Keratinocyte (primary cell): ENCODE measurements around the gene MORF4L2. TPM values are rescaled to one million over a fixed set of nuclear protein-coding genes. Genes with fewer than 3 reads are reported as not detected.

ENCODE experiments used
- DNase-seq: peaks from one replicate; pipeline ENCODE4 v3.0.0-alpha.2; 2011; ENCODE audit warnings: low read depth, missing footprints, low spot score
- FAIRE-seq: peaks from 2 replicates; lab custom pipeline; 2011; peaks lifted over from hg19 to GRCh38; lab: Jason Lieb, UNC
- H2AFZ ChIP-seq: 2 replicates; pipeline ENCODE4 v1.6.0; 2012; ENCODE audit warnings: low read length, control low read depth, inconsistent platforms; ENCODE audit not compliant: control insufficient read depth
- H3K27ac ChIP-seq: 2 replicates; pipeline ENCODE4 v1.5.1; 2011; ENCODE audit warnings: low read length; ENCODE audit not compliant: control insufficient read depth, insufficient read depth
- H3K27me3 ChIP-seq: 3 replicates; pipeline ENCODE4 v1.6.0; 2011; ENCODE audit warnings: low read length; ENCODE audit not compliant: control insufficient read depth, insufficient read depth; ENCODE audit errors: extremely low read depth
- H3K36me3 ChIP-seq, 2 experiments: 2 replicates in 1 of 2; 3 replicates in 1 of 2; pipeline ENCODE4 v1.5.1; 2011; ENCODE audit warnings: low read length in 2 of 2, mild to moderate bottlenecking in 1 of 2; ENCODE audit not compliant: control insufficient read depth in 2 of 2, insufficient read depth in 2 of 2; ENCODE audit errors: extremely low read depth in 1 of 2
- H3K4me1 ChIP-seq: 3 replicates; pipeline ENCODE4 v1.5.1; 2011; ENCODE audit warnings: low read length; ENCODE audit not compliant: control insufficient read depth, insufficient read depth; ENCODE audit errors: extremely low read depth
- H3K4me2 ChIP-seq: 3 replicates; pipeline ENCODE4 v1.6.0; 2011; ENCODE audit warnings: low read depth, low read length; ENCODE audit not compliant: control insufficient read depth, insufficient read depth; ENCODE audit errors: extremely low read depth
- H3K4me3 ChIP-seq, 3 experiments: fragments of 200-600 bp in 1 of 3; sonication (generic) in 1 of 3; 2 replicates in 2 of 3; 3 replicates in 1 of 3; pipeline ENCODE4 v1.5.1; 2011 to 2016; ENCODE audit warnings: low read length in 3 of 3, mild to moderate bottlenecking in 3 of 3, control low read depth in 2 of 3, inconsistent platforms in 1 of 3, low read depth in 1 of 3, mixed read lengths in 1 of 3, mixed run types in 1 of 3, moderate library complexity in 1 of 3; ENCODE audit not compliant: control insufficient read depth in 2 of 3, insufficient read depth in 2 of 3; ENCODE audit errors: extremely low read depth in 1 of 3
- H3K79me2 ChIP-seq: 2 replicates; pipeline ENCODE4 v1.6.0; 2012; ENCODE audit warnings: low read length; ENCODE audit not compliant: control insufficient read depth, insufficient read depth
- H3K9ac ChIP-seq: 3 replicates; pipeline ENCODE4 v1.6.0; 2011; ENCODE audit warnings: low read length; ENCODE audit not compliant: control insufficient read depth, insufficient read depth; ENCODE audit errors: extremely low read depth
- H3K9me1 ChIP-seq: 3 replicates; pipeline ENCODE4 v1.6.0; 2011; ENCODE audit warnings: low read length; ENCODE audit not compliant: control insufficient read depth, insufficient read depth; ENCODE audit errors: extremely low read depth
- H3K9me3 ChIP-seq: 2 replicates; pipeline ENCODE4 v1.5.1; 2012; ENCODE audit warnings: low read depth, low read length; ENCODE audit not compliant: control insufficient read depth
- H4K20me1 ChIP-seq: 3 replicates; pipeline ENCODE4 v1.6.0; 2011; ENCODE audit warnings: low read length; ENCODE audit not compliant: control insufficient read depth, insufficient read depth; ENCODE audit errors: extremely low read depth
- CTCF ChIP-seq, 3 experiments: IDR thresholded peaks in 1 of 3; conservative IDR thresholded peaks in 1 of 3; optimal IDR thresholded peaks in 1 of 3; 2 replicates in 2 of 3; 3 replicates in 1 of 3; pipeline versions ENCODE3 to v1.5.1; 2011; ENCODE audit warnings: low read length in 3 of 3, mild to moderate bottlenecking in 3 of 3, moderate library complexity in 2 of 3, control low read depth in 1 of 3, inconsistent platforms in 1 of 3; ENCODE audit not compliant: insufficient read depth in 2 of 3; ENCODE audit errors: extremely low read depth in 1 of 3
- EZH2 ChIP-seq: IDR thresholded peaks from one replicate; pipeline ENCODE4 v1.6.1; 2012; ENCODE audit warnings: inconsistent platforms, mild to moderate bottlenecking, low read length, moderate library complexity
- dilution Hi-C: fragments of 300-500 bp; cut with MboI; formaldehyde crosslinking; loops from one replicate; pipeline ENCODE4 v1.7.0; 2020; ENCODE audit warnings: low sequenced_read_pairs; ENCODE audit not compliant: extremely low pct_ligation_motif_present
- polyA plus RNA-seq, 5 experiments: library from polyadenylated mRNA; depleted of rRNA in 3 of 5; stranded (reverse) in 3 of 5; stranded (forward) in 1 of 5; unstranded in 1 of 5; fragments of >200 nt; gene quantifications; 1 replicate in 1 of 5; 2 replicates in 3 of 5; 3 replicates in 1 of 5; pipeline versions ENCODE4 v1.2.1 to v1.2.3, GENCODE V29; 2011 to 2012; ENCODE audit warnings: missing spikeins in 2 of 5, low read depth in 1 of 5, low replicate concordance in 1 of 5

The MORF4L2 gene
- polyA plus RNA-seq, 1 donor (not counting 4 experiments of a cell fraction or from before 2014, with no cell fraction given) = 648 TPM

DNA sequence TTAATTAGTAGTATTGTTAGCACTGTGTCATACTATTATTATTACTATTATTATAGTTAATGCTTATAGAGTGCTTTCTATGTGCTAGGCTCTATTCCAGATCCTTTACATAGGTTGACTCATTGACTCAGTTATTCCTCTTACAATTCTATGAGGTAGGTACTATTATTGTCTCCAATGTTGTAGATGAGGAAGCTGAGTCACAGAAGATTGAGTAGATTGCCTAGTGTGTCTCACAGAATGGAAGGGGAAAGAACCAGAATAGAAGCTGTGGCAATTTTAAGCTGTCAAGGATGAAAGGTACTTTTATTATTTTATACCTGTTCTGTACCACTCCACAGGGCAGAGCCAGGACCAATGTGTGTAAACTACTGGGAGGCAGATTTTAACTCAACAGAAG, 59.6 kb downstream of the MORF4L2 start:
- H4K20me1 ChIP-seq = no peaks in the 10 kb centered on the region
- dilution Hi-C loops = no loop called here
- peaks cover 18% of the 10 kb centered on the region for H3K4me1 ChIP-seq
- no peaks in the 10 kb centered on the region for H3K9me1 ChIP-seq
- no peaks in the 10 kb centered on the region for H3K27me3 ChIP-seq
- DNase-seq = peak; percentile 28
- peak; percentile 52 for FAIRE-seq
- H3K27ac ChIP-seq = no peak overlapping the region
- H3K4me2 ChIP-seq = no peak overlapping the region
- no peak for TF ChIP-seq CTCF (optimal IDR thresholded peaks at IDR 0.05 in 1 of 3, IDR thresholded peaks at IDR 0.05 in 1 of 3, conservative IDR thresholded peaks at IDR 0.05 in 1 of 3; ENCODE audit: extremely low read depth in 1 of 3, insufficient read depth in 2 of 3, low read length in 3 of 3)
- TF ChIP-seq EZH2 = no peak
- no peaks in the 10 kb centered on the region for H3K9me3 ChIP-seq
- H3K36me3 ChIP-seq = no peaks in the 10 kb centered on the region
- H2AFZ ChIP-seq = no peak overlapping the region
- peaks cover 4% of the 10 kb centered on the region for H3K79me2 ChIP-seq
- no peak overlapping the region for H3K4me3 ChIP-seq
- H3K9ac ChIP-seq = no peak overlapping the region

Other genes starting within 250 kb of the MORF4L2 start
- gene RAB40A, start 167.2 kb downstream of the MORF4L2 start, polyA plus RNA-seq = 0.02 to 0.63 TPM (median 0.33 TPM) in 3 replicates
- gene TCEAL4, start 101.2 kb downstream of the MORF4L2 start, polyA plus RNA-seq = 44.3 to 73.1 TPM (median 45.4 TPM) in 3 replicates
- gene TCEAL3, start 78.7 kb downstream of the MORF4L2 start, polyA plus RNA-seq = 16.3 to 29.3 TPM (median 28.1 TPM) in 3 replicates
- 13.6 to 21.5 TPM (median 15.7 TPM) in 3 replicates for gene TCEAL1, start 57.7 kb downstream of the MORF4L2 start, polyA plus RNA-seq
- not detected in 3 replicates for gene TMEM31, start 24.2 kb upstream of the MORF4L2 start, polyA plus RNA-seq
- not detected in 3 replicates for gene PLP1, start 90.1 kb upstream of the MORF4L2 start, polyA plus RNA-seq
- gene RAB9B, start 145.6 kb upstream of the MORF4L2 start, polyA plus RNA-seq = 0.23 to 0.28 TPM (median 0.24 TPM) in 3 replicates